Spleen (tissue), 7 donors: ENCODE measurements around the gene STAT6.

Experiments
- CTCF ChIP-seq, 11 experiments: fragments of 200-600 bp in 7 of 11; fragments of 450-650 bp in 4 of 11; sonication (generic) in 4 of 11; IDR thresholded peaks in 8 of 11; conservative IDR thresholded peaks in 3 of 11; 1 replicate in 7 of 11; 2 replicates in 4 of 11; pipeline versions ENCODE4 v1.4.0 to v1.8.0; 2016 to 2021; ENCODE audit warnings: antibody characterized with exemption in 11 of 11, inconsistent platforms in 4 of 11, mild to moderate bottlenecking in 1 of 11
- POLR2A ChIP-seq, 3 donors: fragments of 450-650 bp; IDR thresholded peaks; one replicate each; pipeline ENCODE4 v1.5.1; 2017; ENCODE audit warnings: antibody characterized with exemption in 3 of 3, mild to moderate bottlenecking in 1 of 3
- POLR2AphosphoS5 ChIP-seq, 3 donors: sonication (generic); formaldehyde crosslinking; IDR thresholded peaks; one replicate each; pipeline ENCODE4 v1.5.1; 2017; ENCODE audit warnings: antibody characterized with exemption in 3 of 3
- donor health status: DM: no; HTN: no; CAD: no; lungs with moderate emphysema.
- donor health status: DM: no; HTN: no; CAD: no.
- donor health status: DM: no; HTN: no; CAD: no.

DNA sequence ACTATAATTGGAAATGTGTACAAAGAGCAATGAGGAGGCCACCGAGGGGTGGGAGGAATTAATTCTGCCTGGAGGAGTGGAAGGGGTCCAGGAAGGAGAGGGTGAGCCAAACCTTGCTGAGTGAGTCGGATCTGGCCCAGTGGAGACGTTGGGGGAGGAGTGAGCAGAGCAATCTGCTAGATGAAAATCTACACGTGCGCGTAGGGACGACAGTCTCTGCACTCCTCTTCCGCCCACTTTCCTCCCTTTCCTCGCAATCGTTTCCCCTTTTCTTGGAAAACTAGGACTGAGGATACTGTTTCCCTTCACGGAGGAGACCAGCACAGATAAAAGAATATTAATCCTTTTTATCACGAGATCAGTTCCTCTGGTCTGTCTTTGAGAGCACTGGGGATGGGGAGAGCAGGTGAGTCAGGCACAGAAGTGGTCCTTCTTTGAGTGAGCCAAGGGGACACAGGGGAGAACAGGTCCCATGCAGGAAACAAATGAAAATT lies 25.1 kb downstream of the STAT6 start:
- no peak for TF ChIP-seq POLR2A (IDR thresholded peaks at IDR 0.05)
- no peak for TF ChIP-seq CTCF (IDR thresholded peaks at IDR 0.05 in 8 of 11, conservative IDR thresholded peaks at IDR 0.05 in 3 of 11)
- TF ChIP-seq POLR2AphosphoS5 (IDR thresholded peaks at IDR 0.05): no peak
